ENCODE results near the gene CALN1. TPM values are rescaled to one million over a fixed set of nuclear protein-coding genes. Genes with fewer than 3 reads are reported as not detected.
"Not testable (repeated sequence)": the region's sequence is repeated elsewhere in the genome, so short reads cannot be mapped to it uniquely, and the experiment has no call there.

CALN1 gene
- total RNA-seq: under 1 TPM in 1 of 2 experiments, not detected in 1; 0.32 TPM

- H3K27ac Mint-ChIP-seq; H3K9me3 Mint-ChIP-seq; intact Hi-C loops (cut with micrococcal nuclease): not testable (repeated sequence)
These were observed at the start of gene CALN1 for GRCh38 chr7:72412121-72412618. CALN1 (minus strand) TSS chr7:72412338.

GRCh38 chr7:72453471-72453870, 41.3 kb upstream of the CALN1 start:
- no peak overlapping the region for H3K4me3 Mint-ChIP-seq
- H3K4me1 Mint-ChIP-seq (ENCODE audit: low read depth): no peaks in the 10 kb centered on the region
- no peaks in the 10 kb centered on the region for H3K36me3 Mint-ChIP-seq (ENCODE audit: low read depth)
- intact Hi-C loops (cut with micrococcal nuclease): no loop called here
- H3K27ac Mint-ChIP-seq: no peak overlapping the region
- peaks cover 3% of the 10 kb centered on the region for H3K27me3 Mint-ChIP-seq (ENCODE audit: low read depth)
- no peak for DNase-seq
- CTCF ChIA-PET: interaction anchor here (0.7 kb wide), 1 partner anchor 149 kb away, joined by 4 read pairs; no protein-coding TSS in a partner anchor
- H3K9me3 Mint-ChIP-seq: peaks cover 1% of the 10 kb centered on the region

More at GRCh38 chr7:72412121-72412618, at the start of gene CALN1:
- CTCF ChIA-PET; H3K4me3 Mint-ChIP-seq; H3K36me3 Mint-ChIP-seq (ENCODE audit: low read depth); DNase-seq; H3K27me3 Mint-ChIP-seq (ENCODE audit: low read depth); H3K4me1 Mint-ChIP-seq (ENCODE audit: low read depth): not testable (repeated sequence)

- intact Hi-C loops (cut with micrococcal nuclease): no loop called here
- no peak overlapping the region for H3K27ac Mint-ChIP-seq
- no peaks in the 10 kb centered on the region for H3K9me3 Mint-ChIP-seq
- no peaks in the 10 kb centered on the region for H3K36me3 Mint-ChIP-seq (ENCODE audit: low read depth)
- CTCF ChIA-PET: no interaction called here
- no peaks in the 10 kb centered on the region for H3K4me1 Mint-ChIP-seq (ENCODE audit: low read depth)
- peaks cover 12% of the 10 kb centered on the region for H3K27me3 Mint-ChIP-seq (ENCODE audit: low read depth)
- no peak for DNase-seq
- no peak overlapping the region for H3K4me3 Mint-ChIP-seq
These were observed 35.5 kb upstream of the CALN1 start for GRCh38 chr7:72447465-72448204.

GRCh38 chr7:72446591-72447462, 34.7 kb upstream of the CALN1 start:
- Mint-ChIP-seq H3K27ac (no peak overlapping the region), H3K36me3 (ENCODE audit: low read depth) (no peaks in the 10 kb centered on the region), H3K4me1 (ENCODE audit: low read depth) (no peaks in the 10 kb centered on the region), H3K27me3 (ENCODE audit: low read depth) (peaks cover 12% of the 10 kb centered on the region), H3K9me3 (no peaks in the 10 kb centered on the region), H3K4me3 (no peak overlapping the region)
- no peak for DNase-seq
- intact Hi-C loops (cut with micrococcal nuclease): no loop called here
- CTCF ChIA-PET: no interaction called here

GRCh38 chr7:72446131-72446530, 34.0 kb upstream of the CALN1 start:
- H3K4me3 Mint-ChIP-seq: no peak overlapping the region
- intact Hi-C loops (cut with micrococcal nuclease): no loop called here
- no peak for DNase-seq
- no peak overlapping the region for H3K27ac Mint-ChIP-seq
- no peaks in the 10 kb centered on the region for H3K4me1 Mint-ChIP-seq (ENCODE audit: low read depth)
- no peaks in the 10 kb centered on the region for H3K36me3 Mint-ChIP-seq (ENCODE audit: low read depth)
- no peaks in the 10 kb centered on the region for H3K9me3 Mint-ChIP-seq
- CTCF ChIA-PET: no interaction called here
- H3K27me3 Mint-ChIP-seq (ENCODE audit: low read depth): peaks cover 12% of the 10 kb centered on the region

- H3K27ac Mint-ChIP-seq: no peak overlapping the region
- peaks cover 12% of the 10 kb centered on the region for H3K27me3 Mint-ChIP-seq (ENCODE audit: low read depth)
- H3K4me1 Mint-ChIP-seq (ENCODE audit: low read depth): no peaks in the 10 kb centered on the region
- no peak overlapping the region for H3K4me3 Mint-ChIP-seq
- CTCF ChIA-PET: no interaction called here
- no peaks in the 10 kb centered on the region for H3K36me3 Mint-ChIP-seq (ENCODE audit: low read depth)
- DNase-seq: no peak
- H3K9me3 Mint-ChIP-seq: no peaks in the 10 kb centered on the region
- intact Hi-C loops (cut with micrococcal nuclease): no loop called here
These were observed 33.4 kb upstream of the CALN1 start for GRCh38 chr7:72445580-72445979.

GRCh38 chr7:72445075-72445474, 32.9 kb upstream of the CALN1 start:
- Mint-ChIP-seq H3K27me3 (ENCODE audit: low read depth) (peaks cover 12% of the 10 kb centered on the region), H3K4me1 (ENCODE audit: low read depth) (no peaks in the 10 kb centered on the region), H3K9me3 (no peaks in the 10 kb centered on the region), H3K36me3 (ENCODE audit: low read depth) (no peaks in the 10 kb centered on the region), H3K4me3 (no peak overlapping the region), H3K27ac (no peak overlapping the region)
- intact Hi-C loops (cut with micrococcal nuclease): no loop called here
- no peak for DNase-seq
- CTCF ChIA-PET: no interaction called here

GRCh38 chr7:72444026-72444776, 32.1 kb upstream of the CALN1 start:
- Mint-ChIP-seq H3K27me3 (ENCODE audit: low read depth) (peaks cover 12% of the 10 kb centered on the region), H3K27ac (no peak overlapping the region), H3K36me3 (ENCODE audit: low read depth) (no peaks in the 10 kb centered on the region), H3K9me3 (no peaks in the 10 kb centered on the region), H3K4me3 (no peak overlapping the region), H3K4me1 (ENCODE audit: low read depth) (no peaks in the 10 kb centered on the region)
- no peak for DNase-seq
- CTCF ChIA-PET: no interaction called here
- intact Hi-C loops (cut with micrococcal nuclease): no loop called here

GRCh38 chr7:72441791-72442190, 29.7 kb upstream of the CALN1 start:
- no peaks in the 10 kb centered on the region for H3K9me3 Mint-ChIP-seq
- no peaks in the 10 kb centered on the region for H3K4me1 Mint-ChIP-seq (ENCODE audit: low read depth)
- DNase-seq: no peak
- intact Hi-C loops (cut with micrococcal nuclease): no loop called here
- no peak overlapping the region for H3K4me3 Mint-ChIP-seq
- CTCF ChIA-PET: no interaction called here
- no peaks in the 10 kb centered on the region for H3K36me3 Mint-ChIP-seq (ENCODE audit: low read depth)
- no peak overlapping the region for H3K27ac Mint-ChIP-seq
- peaks cover 12% of the 10 kb centered on the region for H3K27me3 Mint-ChIP-seq (ENCODE audit: low read depth)

- no peaks in the 10 kb centered on the region for H3K27me3 Mint-ChIP-seq (ENCODE audit: low read depth)
- no peak overlapping the region for H3K27ac Mint-ChIP-seq
- intact Hi-C loops (cut with micrococcal nuclease): no loop called here
- no peak overlapping the region for H3K4me3 Mint-ChIP-seq
- CTCF ChIA-PET: no interaction called here
- H3K9me3 Mint-ChIP-seq: no peaks in the 10 kb centered on the region
- DNase-seq: no peak
- no peaks in the 10 kb centered on the region for H3K4me1 Mint-ChIP-seq (ENCODE audit: low read depth)
- H3K36me3 Mint-ChIP-seq (ENCODE audit: low read depth): no peaks in the 10 kb centered on the region
These were observed 26.4 kb upstream of the CALN1 start for GRCh38 chr7:72438491-72438890.

GRCh38 chr7:72437610-72438009, 25.5 kb upstream of the CALN1 start:
- Mint-ChIP-seq H3K9me3 (no peaks in the 10 kb centered on the region), H3K36me3 (ENCODE audit: low read depth) (no peaks in the 10 kb centered on the region), H3K27me3 (ENCODE audit: low read depth) (peaks cover 2% of the 10 kb centered on the region), H3K27ac (no peak overlapping the region), H3K4me3 (no peak overlapping the region), H3K4me1 (ENCODE audit: low read depth) (no peaks in the 10 kb centered on the region)
- intact Hi-C loops (cut with micrococcal nuclease): no loop called here
- CTCF ChIA-PET: no interaction called here
- DNase-seq: no peak

- intact Hi-C loops (cut with micrococcal nuclease): no loop called here
- Mint-ChIP-seq H3K27me3 (ENCODE audit: low read depth) (peaks cover 2% of the 10 kb centered on the region), H3K9me3 (no peaks in the 10 kb centered on the region), H3K36me3 (ENCODE audit: low read depth) (no peaks in the 10 kb centered on the region), H3K4me1 (ENCODE audit: low read depth) (no peaks in the 10 kb centered on the region), H3K27ac (no peak overlapping the region), H3K4me3 (no peak overlapping the region)
- CTCF ChIA-PET: interaction anchor here (0.6 kb wide), 1 partner anchor 747 kb away, joined by 3 read pairs; no protein-coding TSS in a partner anchor
- DNase-seq: no peak
These were observed 25.0 kb upstream of the CALN1 start for GRCh38 chr7:72437061-72437585.
